ENCODE data around the gene MYO7B. TPM values are rescaled to one million over a fixed set of nuclear protein-coding genes. Genes with fewer than 3 reads are reported as not detected.
A peak's percentile ranks its signal among the peaks of the same experiment; 100 is the strongest.

Gene MYO7B
- total RNA-seq, 2 experiments from 2014 or later = 0.75 to 1.5 TPM

- peaks cover 33% of the 10 kb centered on the region for H3K27me3 Mint-ChIP-seq
- intact Hi-C loops (cut with DNase I, micrococcal nuclease) = no loop called here
- H3K9me3 Mint-ChIP-seq (ENCODE audit: low read depth) = no peaks in the 10 kb centered on the region
These were observed 128.8 kb downstream of the MYO7B start for GRCh38 chr2:127664065-127664894.

GRCh38 chr2:127664895-127665225, 129.4 kb downstream of the MYO7B start:
- Mint-ChIP-seq H3K4me3 (no peak overlapping the region), H3K27ac (no peak overlapping the region), H3K4me1 (no peaks in the 10 kb centered on the region), H3K9me3 (ENCODE audit: low read depth) (no peaks in the 10 kb centered on the region), H3K36me3 (ENCODE audit: low read depth) (no peaks in the 10 kb centered on the region), H3K27me3 (peaks cover 35% of the 10 kb centered on the region)
- ChIA-PET CTCF (interaction anchor here (1.0 to 2.2 kb wide), 2 partner anchors 15 to 74 kb away, joined by 3 to 5 read pairs; no protein-coding TSS in a partner anchor), POLR2A (no interaction called here)
- ATAC-seq (no peak), DNase-seq (no peak)
- intact Hi-C loops (cut with DNase I, micrococcal nuclease) = no loop called here

More at GRCh38 chr2:127664065-127664894, 128.8 kb downstream of the MYO7B start:
- ATAC-seq (no peak), DNase-seq (peak; percentile 4)
- ChIA-PET CTCF (interaction anchor here (1.0 to 2.2 kb wide), 2 partner anchors 14 to 74 kb away, joined by 3 to 5 read pairs; no protein-coding TSS in a partner anchor), POLR2A (interaction anchor here (0.7 kb wide), 1 partner anchor 346 kb away, joined by 3 read pairs; no protein-coding TSS in a partner anchor)
- no peak overlapping the region for H3K4me3 Mint-ChIP-seq
- H3K4me1 Mint-ChIP-seq = no peaks in the 10 kb centered on the region
- H3K36me3 Mint-ChIP-seq (ENCODE audit: low read depth) = no peaks in the 10 kb centered on the region
- H3K27ac Mint-ChIP-seq = no peak overlapping the region

GRCh38 chr2:127665267-127665893, 129.9 kb downstream of the MYO7B start:
- Mint-ChIP-seq H3K27me3 (peaks cover 38% of the 10 kb centered on the region), H3K4me3 (no peak overlapping the region), H3K36me3 (ENCODE audit: low read depth) (no peaks in the 10 kb centered on the region), H3K4me1 (no peaks in the 10 kb centered on the region), H3K27ac (no peak overlapping the region), H3K9me3 (ENCODE audit: low read depth) (no peaks in the 10 kb centered on the region)
- DNase-seq = no peak
- intact Hi-C loops (cut with DNase I, micrococcal nuclease) = no loop called here
- POLR2A ChIA-PET = no interaction called here
- CTCF ChIA-PET = interaction anchor here (1.0 to 2.2 kb wide), 2 partner anchors 15 to 75 kb away, joined by 3 to 5 read pairs; no protein-coding TSS in a partner anchor
- no peak for ATAC-seq

- intact Hi-C loops (cut with DNase I, micrococcal nuclease) = no loop called here
- Mint-ChIP-seq H3K27ac (no peak overlapping the region), H3K9me3 (ENCODE audit: low read depth) (no peaks in the 10 kb centered on the region), H3K4me1 (no peaks in the 10 kb centered on the region), H3K36me3 (ENCODE audit: low read depth) (no peaks in the 10 kb centered on the region), H3K27me3 (peaks cover 35% of the 10 kb centered on the region), H3K4me3 (no peak overlapping the region)
- POLR2A ChIA-PET = interaction anchor here (0.7 kb wide), 2 partner anchors 64 to 117 kb away, joined by 3 read pairs; no protein-coding TSS in a partner anchor
- CTCF ChIA-PET = no interaction called here
- no peak for DNase-seq
- ATAC-seq = no peak
These were observed 133.6 kb downstream of the MYO7B start for GRCh38 chr2:127669056-127669455.

DNA sequence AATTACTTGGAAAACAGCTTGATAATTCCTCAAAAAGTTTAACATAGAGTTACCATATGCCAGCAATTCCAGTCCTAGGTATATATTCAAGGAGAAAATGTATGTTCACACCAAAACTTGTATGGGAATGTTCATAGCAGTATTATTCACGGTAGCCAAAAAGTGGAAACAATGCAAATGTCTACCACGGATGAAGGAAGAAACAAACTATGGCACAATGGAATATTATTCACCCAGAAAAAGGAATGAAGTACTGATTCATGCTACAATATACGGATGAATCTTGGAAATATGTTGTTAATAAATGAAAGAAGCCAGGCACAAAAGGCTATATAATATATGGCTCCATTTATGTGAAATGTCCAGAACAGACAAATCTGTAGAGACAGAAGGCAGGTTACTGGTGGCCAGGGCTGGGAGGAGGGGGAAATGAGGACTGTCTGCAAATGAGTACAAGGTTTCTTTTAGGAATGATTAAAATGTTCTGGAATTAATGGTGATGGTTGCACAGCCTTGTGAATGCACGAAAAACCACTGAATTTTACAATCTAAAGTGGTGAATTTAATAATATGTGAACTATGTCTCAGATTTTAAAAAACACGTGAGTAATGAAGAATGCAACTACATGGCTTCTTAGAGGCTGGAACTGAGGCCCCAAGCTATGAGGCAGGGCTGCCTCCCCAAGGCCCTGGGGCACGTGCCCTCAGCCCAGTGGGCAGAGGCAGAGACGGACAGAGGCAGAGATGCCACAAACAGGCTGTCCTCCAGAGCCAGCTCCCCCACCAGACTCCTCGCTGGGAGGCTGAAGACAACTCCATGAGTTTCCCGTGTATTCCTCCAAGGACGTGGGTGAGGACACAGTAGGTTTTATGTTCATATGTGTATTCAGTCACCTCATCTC, 134.8 kb downstream of the MYO7B start:
- no peaks in the 10 kb centered on the region for H3K9me3 Mint-ChIP-seq (ENCODE audit: low read depth)
- no peak overlapping the region for H3K4me3 Mint-ChIP-seq
- POLR2A ChIA-PET = no interaction called here
- no peak overlapping the region for H3K27ac Mint-ChIP-seq
- H3K27me3 Mint-ChIP-seq = peaks cover 34% of the 10 kb centered on the region
- intact Hi-C loops (cut with DNase I, micrococcal nuclease) = no loop called here
- CTCF ChIA-PET = no interaction called here
- H3K36me3 Mint-ChIP-seq (ENCODE audit: low read depth) = no peaks in the 10 kb centered on the region
- DNase-seq (no peak), ATAC-seq (no peak)
- peaks cover 5% of the 10 kb centered on the region for H3K4me1 Mint-ChIP-seq

DNA sequence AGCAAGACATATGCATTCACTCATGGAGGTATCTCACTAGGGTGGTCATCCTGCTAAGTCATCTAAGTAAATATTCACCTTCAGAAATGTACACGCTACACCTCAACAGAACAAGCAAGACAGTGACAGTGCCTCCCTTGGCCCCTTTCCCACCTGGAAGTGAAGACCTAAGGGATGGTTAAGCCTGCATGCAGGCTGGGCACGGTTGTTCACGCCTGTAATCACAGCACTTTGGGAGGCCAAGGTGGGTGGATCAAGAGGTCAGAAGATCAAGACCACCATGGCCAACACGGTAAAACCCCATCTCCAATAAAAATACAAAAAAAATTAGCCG, 135.4 kb downstream of the MYO7B start:
- no peak overlapping the region for H3K4me3 Mint-ChIP-seq
- CTCF ChIA-PET = no interaction called here
- POLR2A ChIA-PET = no interaction called here
- H3K9me3 Mint-ChIP-seq (ENCODE audit: low read depth) = no peaks in the 10 kb centered on the region
- intact Hi-C loops (cut with DNase I, micrococcal nuclease) = no loop called here
- H3K36me3 Mint-ChIP-seq (ENCODE audit: low read depth) = no peaks in the 10 kb centered on the region
- DNase-seq (no peak), ATAC-seq (no peak)
- H3K4me1 Mint-ChIP-seq = peaks cover 7% of the 10 kb centered on the region
- no peak overlapping the region for H3K27ac Mint-ChIP-seq
- H3K27me3 Mint-ChIP-seq = peaks cover 35% of the 10 kb centered on the region

DNA sequence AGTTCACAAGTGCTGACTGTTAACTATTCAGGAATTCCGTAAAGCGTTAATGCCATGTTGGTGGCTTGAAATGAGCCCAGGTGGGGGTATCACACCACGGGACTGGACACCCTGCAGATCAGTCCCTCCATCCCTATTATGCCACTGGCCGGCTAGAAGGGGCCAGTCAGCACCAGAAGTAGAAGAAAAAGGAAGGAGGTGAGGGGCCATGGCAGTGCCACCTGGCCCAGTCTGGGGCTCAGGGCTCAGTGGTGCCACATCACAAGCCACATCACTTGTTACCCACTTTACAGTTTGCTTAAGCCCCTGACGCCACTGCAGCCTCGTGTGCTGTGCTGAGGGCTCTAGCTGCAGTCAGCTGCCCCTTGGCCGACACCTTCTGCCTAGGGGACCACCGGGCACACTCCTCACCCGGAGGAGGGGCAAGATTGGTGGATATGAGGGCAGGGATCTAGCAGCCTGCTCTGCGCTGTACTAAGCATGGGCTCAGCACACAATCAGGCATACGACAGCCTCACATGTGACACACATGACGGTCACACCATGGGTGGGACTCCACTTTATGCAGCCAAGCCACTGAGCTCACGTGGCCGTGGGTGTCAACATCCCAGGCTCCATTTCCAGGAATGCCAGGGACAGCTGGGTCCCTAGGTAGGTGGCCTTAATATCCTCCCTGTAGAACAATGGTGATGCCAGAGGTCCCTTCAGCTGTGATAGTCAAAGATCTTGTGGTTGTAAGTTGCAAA, 136.2 kb downstream of the MYO7B start:
- POLR2A ChIA-PET = no interaction called here
- intact Hi-C loops (cut with DNase I, micrococcal nuclease) = no loop called here
- ATAC-seq (no peak), DNase-seq (no peak)
- no peak overlapping the region for H3K27ac Mint-ChIP-seq
- H3K36me3 Mint-ChIP-seq (ENCODE audit: low read depth) = no peaks in the 10 kb centered on the region
- peaks cover 7% of the 10 kb centered on the region for H3K4me1 Mint-ChIP-seq
- H3K9me3 Mint-ChIP-seq (ENCODE audit: low read depth) = no peaks in the 10 kb centered on the region
- H3K27me3 Mint-ChIP-seq = peaks cover 35% of the 10 kb centered on the region
- CTCF ChIA-PET = interaction anchor here (1.6 kb wide), 1 partner anchor 18 kb away, joined by 6 read pairs; no protein-coding TSS in a partner anchor
- H3K4me3 Mint-ChIP-seq = no peak overlapping the region

- Mint-ChIP-seq H3K36me3 (ENCODE audit: low read depth) (no peaks in the 10 kb centered on the region), H3K4me3 (no peak overlapping the region), H3K27ac (no peak overlapping the region), H3K27me3 (peaks cover 37% of the 10 kb centered on the region), H3K4me1 (peaks cover 7% of the 10 kb centered on the region), H3K9me3 (ENCODE audit: low read depth) (no peaks in the 10 kb centered on the region)
- intact Hi-C loops (cut with DNase I, micrococcal nuclease) = no loop called here
- POLR2A ChIA-PET = no interaction called here
- ATAC-seq (no peak), DNase-seq (no peak)
- CTCF ChIA-PET = interaction anchor here (1.6 kb wide), 1 partner anchor 19 kb away, joined by 6 read pairs; no protein-coding TSS in a partner anchor
These were observed 137.1 kb downstream of the MYO7B start for GRCh38 chr2:127672341-127673224.

GRCh38 chr2:127673291-127674069, 138.0 kb downstream of the MYO7B start:
- Mint-ChIP-seq H3K36me3 (ENCODE audit: low read depth) (no peaks in the 10 kb centered on the region), H3K4me1 (peaks cover 7% of the 10 kb centered on the region), H3K27ac (no peak overlapping the region), H3K9me3 (ENCODE audit: low read depth) (no peaks in the 10 kb centered on the region), H3K27me3 (peaks cover 41% of the 10 kb centered on the region), H3K4me3 (no peak overlapping the region)
- POLR2A ChIA-PET = no interaction called here
- intact Hi-C loops (cut with DNase I, micrococcal nuclease) = no loop called here
- CTCF ChIA-PET = interaction anchor here (1.6 kb wide), 1 partner anchor 20 kb away, joined by 6 read pairs; no protein-coding TSS in a partner anchor
- no peak for ATAC-seq
- DNase-seq = no peak
